ENCODE results near the gene DDX1. TPM values are rescaled to one million over a fixed set of nuclear protein-coding genes. Genes with fewer than 3 reads are reported as not detected.

DDX1 gene
- total RNA-seq, 2 experiments from 2014 or later = 70.2 to 72.1 TPM

DNA sequence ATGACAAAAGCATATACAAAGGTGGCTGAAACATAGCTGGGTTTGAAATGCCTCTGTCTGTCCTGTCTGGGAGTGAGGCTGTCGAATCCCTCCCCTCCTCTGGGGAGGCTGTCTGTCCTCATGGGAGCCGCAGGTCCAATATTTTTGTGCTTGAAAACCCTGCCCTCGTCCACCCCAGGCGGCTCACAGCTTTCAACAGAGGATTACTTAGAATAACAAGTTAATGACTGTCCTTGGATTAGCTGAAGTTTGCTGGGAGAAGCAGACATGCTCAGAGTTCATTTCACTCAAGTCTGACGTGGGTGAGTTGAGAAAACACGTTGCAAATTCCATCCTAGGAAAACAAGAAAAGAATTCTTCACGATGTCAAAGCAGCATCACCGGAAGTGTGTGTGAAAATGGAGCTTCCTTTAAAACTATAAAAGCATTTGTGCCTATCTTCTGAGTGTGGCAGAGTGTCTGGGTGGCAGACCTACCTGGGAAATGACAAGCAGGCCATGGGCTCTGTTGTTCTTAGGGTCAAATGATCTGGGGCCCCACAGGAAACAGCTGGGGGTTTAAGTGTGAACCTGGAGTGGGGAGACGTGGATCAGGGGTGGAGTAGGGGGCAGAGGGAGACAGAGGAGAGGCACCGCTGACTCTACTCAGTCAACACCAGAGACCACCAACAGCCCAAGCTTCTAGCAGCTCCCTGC, 77.1 kb downstream of the DDX1 start:
- no peak overlapping the region for H3K4me3 Mint-ChIP-seq
- H3K9me3 Mint-ChIP-seq (ENCODE audit: insufficient read depth) = no peaks in the 10 kb centered on the region
- ChIA-PET POLR2A (no interaction called here), CTCF (no interaction called here)
- H3K27ac Mint-ChIP-seq = no peak overlapping the region
- no peaks in the 10 kb centered on the region for H3K27me3 Mint-ChIP-seq (ENCODE audit: low read depth)
- ATAC-seq (no peak), DNase-seq (no peak)
- no peaks in the 10 kb centered on the region for H3K36me3 Mint-ChIP-seq (ENCODE audit: low read depth)
- no peaks in the 10 kb centered on the region for H3K4me1 Mint-ChIP-seq (ENCODE audit: low read depth)

DNA sequence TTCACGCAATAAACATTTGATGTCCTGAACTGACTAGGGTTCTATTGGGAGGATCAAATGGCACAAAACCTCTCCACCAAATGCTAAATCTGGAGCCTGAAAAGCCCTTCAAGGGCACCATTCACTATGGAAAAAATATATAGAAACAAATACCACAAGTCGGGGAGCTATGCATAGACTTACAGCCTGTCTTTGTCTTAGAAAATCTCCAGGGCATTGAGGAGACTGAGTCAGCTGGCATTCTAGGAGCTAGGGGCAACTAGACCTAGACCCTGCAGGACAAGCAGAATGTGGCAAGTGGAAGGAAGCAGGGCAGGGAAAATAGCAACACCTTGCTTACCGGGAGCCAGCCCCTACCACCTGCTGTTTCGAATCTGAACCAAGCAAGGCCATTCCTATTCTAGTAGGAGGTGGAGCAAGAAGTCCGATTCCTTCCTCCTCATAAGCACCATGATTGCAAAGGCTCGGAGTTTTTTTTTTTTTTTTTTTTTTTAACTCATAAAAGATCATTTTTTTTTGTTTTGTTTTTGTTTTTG, 77.8 kb downstream of the DDX1 start:
- ATAC-seq (no peak), DNase-seq (no peak)
- CTCF ChIA-PET = no interaction called here
- no peak overlapping the region for H3K27ac Mint-ChIP-seq
- H3K36me3 Mint-ChIP-seq (ENCODE audit: low read depth) = no peaks in the 10 kb centered on the region
- H3K4me1 Mint-ChIP-seq (ENCODE audit: low read depth) = no peaks in the 10 kb centered on the region
- POLR2A ChIA-PET = no interaction called here
- H3K4me3 Mint-ChIP-seq = no peak overlapping the region
- no peaks in the 10 kb centered on the region for H3K27me3 Mint-ChIP-seq (ENCODE audit: low read depth)
- no peaks in the 10 kb centered on the region for H3K9me3 Mint-ChIP-seq (ENCODE audit: insufficient read depth)

DNA sequence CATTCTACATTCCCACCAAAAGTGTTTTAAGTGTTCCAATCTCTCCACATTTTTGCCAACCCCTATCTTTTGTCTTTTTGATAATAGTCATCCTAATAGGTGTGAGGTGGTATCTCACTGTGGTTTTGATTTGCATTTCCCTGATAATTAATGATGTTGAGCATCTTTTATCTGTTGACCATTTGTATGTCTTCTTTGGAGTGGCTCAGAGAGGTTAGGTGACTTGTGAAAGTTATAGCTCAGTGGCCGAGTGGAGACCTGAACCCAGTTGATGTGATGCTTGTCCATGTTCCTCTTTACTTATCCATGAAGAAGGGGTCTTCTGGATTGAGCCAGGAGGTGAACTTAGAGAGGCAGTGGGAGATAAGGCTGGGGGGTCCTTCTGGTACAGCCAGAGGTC, 78.8 kb downstream of the DDX1 start:
- Mint-ChIP-seq H3K27ac (no peak overlapping the region), H3K36me3 (ENCODE audit: low read depth) (no peaks in the 10 kb centered on the region), H3K4me1 (ENCODE audit: low read depth) (no peaks in the 10 kb centered on the region), H3K4me3 (no peak overlapping the region), H3K9me3 (ENCODE audit: insufficient read depth) (no peaks in the 10 kb centered on the region), H3K27me3 (ENCODE audit: low read depth) (no peaks in the 10 kb centered on the region)
- CTCF ChIA-PET = no interaction called here
- ATAC-seq (no peak), DNase-seq (no peak)
- POLR2A ChIA-PET = no interaction called here

DNA sequence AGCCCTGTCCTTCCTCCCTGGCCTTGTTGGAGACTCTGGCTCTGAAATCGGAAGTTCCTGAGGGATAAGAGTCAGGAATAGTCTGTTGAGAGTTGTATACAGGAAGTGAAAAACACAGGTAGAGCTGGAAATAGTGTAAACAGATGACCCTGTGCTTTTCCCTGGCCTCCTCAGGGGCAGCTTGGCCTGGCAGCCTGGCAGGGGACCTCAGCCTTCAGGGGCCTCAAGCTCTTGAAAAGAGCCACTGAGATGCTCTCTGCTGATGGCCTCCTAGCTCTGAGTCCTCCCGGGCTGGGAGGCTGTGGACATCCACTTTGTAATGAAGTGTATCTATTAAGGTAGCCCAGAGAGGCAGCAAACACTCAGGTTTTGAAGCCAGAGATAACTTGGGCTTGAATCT, 79.3 kb downstream of the DDX1 start:
- no peak overlapping the region for H3K4me3 Mint-ChIP-seq
- ATAC-seq (no peak), DNase-seq (no peak)
- H3K27ac Mint-ChIP-seq = no peak overlapping the region
- ChIA-PET POLR2A (no interaction called here), CTCF (no interaction called here)
- H3K27me3 Mint-ChIP-seq (ENCODE audit: low read depth) = no peaks in the 10 kb centered on the region
- H3K4me1 Mint-ChIP-seq (ENCODE audit: low read depth) = no peaks in the 10 kb centered on the region
- no peaks in the 10 kb centered on the region for H3K36me3 Mint-ChIP-seq (ENCODE audit: low read depth)
- H3K9me3 Mint-ChIP-seq (ENCODE audit: insufficient read depth) = no peaks in the 10 kb centered on the region

DNA sequence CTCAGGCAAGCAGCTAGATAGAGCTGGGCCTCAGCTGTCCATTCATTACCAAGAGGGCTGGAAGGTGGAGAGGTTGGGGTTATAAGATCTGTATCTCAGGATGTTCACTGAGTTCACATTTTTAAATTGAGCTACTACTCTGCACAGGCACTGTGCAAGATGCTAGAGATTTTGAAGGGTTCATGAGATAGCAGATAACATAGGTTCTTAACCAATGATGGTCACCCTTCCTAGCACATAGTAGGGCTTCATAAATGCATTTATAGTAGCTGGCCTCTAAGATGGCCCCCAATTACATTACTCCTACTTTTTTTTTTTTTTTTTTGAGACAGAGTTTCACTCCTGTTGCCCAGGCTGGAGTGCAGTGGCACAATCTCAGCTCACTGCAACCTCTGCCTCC, 79.7 kb downstream of the DDX1 start:
- ATAC-seq = no peak
- no peaks in the 10 kb centered on the region for H3K9me3 Mint-ChIP-seq (ENCODE audit: insufficient read depth)
- ChIA-PET POLR2A (no interaction called here), CTCF (no interaction called here)
- no peaks in the 10 kb centered on the region for H3K36me3 Mint-ChIP-seq (ENCODE audit: low read depth)
- H3K4me1 Mint-ChIP-seq (ENCODE audit: low read depth) = no peaks in the 10 kb centered on the region
- H3K27me3 Mint-ChIP-seq (ENCODE audit: low read depth) = no peaks in the 10 kb centered on the region
- no peak for DNase-seq
- H3K4me3 Mint-ChIP-seq = no peak overlapping the region
- no peak overlapping the region for H3K27ac Mint-ChIP-seq

DNA sequence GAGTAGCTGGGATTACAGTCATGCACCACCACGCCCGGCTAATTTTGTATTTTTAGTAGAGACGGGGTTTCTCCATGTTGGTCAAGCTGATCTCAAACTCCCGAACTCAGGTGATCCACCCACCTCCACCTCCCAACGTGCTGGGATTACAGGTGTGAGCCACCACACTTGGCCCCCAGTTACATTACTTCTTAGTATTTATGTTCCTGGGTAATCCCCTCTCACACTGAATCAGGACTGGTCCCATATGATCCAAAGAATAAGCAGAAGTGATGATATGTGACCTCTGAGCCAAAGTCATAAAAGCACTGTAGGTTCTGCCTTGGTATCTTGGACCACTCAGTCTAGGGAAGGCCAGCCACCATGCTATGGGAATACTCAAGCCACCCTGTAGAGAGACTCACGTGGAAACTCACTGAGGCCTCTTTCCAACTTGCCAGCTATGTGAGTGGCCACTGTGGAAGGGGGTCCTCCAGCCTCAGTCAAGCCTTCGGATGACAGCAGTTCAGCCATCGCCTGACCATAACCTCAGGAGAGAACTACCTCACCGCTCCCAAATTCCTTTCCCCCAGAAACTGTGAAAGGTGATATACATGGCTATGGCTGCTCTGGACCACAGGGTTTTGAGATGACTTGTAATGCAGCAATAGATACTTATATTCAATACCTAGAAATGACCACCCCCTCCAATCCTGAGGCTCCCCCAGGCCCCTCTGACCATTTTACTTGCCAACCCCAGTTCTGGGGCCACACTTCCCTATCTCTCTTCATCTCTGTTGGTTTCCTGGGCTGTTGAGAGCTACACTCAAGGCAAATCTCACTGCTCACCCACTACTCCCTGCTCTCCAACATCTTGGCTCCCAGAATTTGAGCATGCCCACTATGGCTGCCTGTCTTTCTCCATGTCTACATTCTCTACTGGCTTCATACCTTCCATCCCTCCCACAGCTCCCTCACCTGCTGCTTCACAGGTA, 80.5 kb downstream of the DDX1 start:
- no peak for ATAC-seq
- no peaks in the 10 kb centered on the region for H3K36me3 Mint-ChIP-seq (ENCODE audit: low read depth)

DNA sequence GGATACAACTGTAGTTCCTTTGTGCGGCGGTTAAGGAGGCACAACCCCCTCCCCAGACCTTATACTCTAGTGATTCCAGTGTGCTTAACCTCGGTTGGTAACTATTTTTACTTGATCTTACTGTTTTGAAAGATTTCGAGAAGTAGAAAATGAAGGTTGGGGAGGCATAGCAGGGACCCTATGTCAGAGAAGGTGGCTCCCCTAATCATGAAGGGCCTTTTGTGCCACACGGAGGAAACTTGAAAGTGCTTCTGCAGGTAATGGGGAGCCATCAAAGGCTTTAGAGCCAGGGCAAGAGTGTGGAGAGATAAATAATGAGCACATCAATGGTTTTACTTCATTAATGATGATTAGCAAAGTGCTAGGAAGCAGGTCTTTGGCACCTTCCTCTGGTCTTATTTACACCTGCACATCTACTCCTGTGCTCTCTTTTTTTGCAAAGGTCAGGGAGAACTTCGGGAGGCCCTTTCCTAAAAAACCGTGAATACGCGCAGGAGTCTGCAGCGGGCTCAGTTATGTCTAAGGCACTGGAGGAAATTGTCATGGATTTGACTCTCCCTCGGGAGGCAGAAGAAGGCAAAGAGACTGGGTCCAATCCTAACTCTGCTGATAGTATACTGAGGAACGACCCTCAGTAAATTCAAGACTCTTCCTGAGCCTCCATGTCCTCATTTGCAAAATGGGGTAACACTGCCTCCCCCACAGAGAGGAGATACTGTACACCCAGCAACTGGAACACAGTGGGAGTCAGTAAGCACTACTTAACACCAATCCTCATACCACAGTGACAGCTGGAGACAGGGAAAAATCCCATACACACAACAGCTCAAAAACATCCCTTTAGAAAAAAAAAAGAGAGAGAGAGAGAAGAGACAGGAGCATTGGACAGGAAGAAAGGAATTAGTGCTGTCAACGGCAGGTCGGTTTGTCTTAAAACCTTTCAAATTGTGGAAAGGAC, 81.6 kb downstream of the DDX1 start:
- Mint-ChIP-seq H3K9me3 (ENCODE audit: insufficient read depth) (no peaks in the 10 kb centered on the region), H3K4me3 (no peak overlapping the region), H3K36me3 (ENCODE audit: low read depth) (no peaks in the 10 kb centered on the region), H3K27ac (no peak overlapping the region), H3K27me3 (ENCODE audit: low read depth) (no peaks in the 10 kb centered on the region), H3K4me1 (ENCODE audit: low read depth) (no peaks in the 10 kb centered on the region)
- no peak for DNase-seq
- CTCF ChIA-PET = no interaction called here
- POLR2A ChIA-PET = no interaction called here
- ATAC-seq = no peak

More for the DNA sequence above, 80.5 kb downstream of the DDX1 start:
- CTCF ChIA-PET = no interaction called here
- Mint-ChIP-seq H3K4me1 (ENCODE audit: low read depth) (no peaks in the 10 kb centered on the region), H3K9me3 (ENCODE audit: insufficient read depth) (no peaks in the 10 kb centered on the region), H3K4me3 (no peak overlapping the region), H3K27ac (no peak overlapping the region), H3K27me3 (ENCODE audit: low read depth) (no peaks in the 10 kb centered on the region)
- DNase-seq = no peak
- POLR2A ChIA-PET = no interaction called here

DNA sequence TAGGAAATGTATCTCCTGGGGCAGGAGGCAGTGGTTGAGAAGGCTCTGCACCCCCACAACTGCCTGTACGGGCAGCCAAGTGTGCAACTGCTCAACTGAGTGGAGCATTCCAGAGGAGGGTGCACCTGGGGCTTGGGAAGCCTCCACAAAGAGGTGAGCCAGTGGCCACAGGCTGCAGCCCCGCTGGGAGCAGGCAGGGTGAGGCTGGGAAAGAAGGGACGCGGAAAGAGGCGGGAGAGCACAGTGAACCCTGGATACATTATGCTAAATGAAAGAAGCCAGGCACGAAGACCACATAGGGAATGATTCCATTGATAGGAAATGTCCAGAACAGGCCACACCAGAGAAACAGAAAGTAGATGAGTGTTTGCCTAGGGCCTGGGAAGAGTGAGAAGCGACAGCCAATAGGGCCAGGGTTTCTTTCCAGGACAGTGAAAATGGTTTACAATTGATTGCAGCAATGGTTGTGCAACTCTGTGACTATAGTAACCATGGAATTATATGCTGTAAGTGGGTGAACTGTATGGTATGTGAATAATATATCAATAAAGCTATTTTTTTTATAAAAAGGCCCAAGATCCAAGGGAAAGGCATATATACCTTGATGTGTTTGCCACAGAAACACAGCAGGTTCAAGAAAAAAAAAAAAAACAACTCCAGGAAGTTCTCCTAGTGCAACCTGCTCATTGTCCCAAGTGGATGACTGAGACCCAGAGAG, 82.4 kb downstream of the DDX1 start:
- H3K4me1 Mint-ChIP-seq (ENCODE audit: low read depth) = no peaks in the 10 kb centered on the region
- ATAC-seq (no peak), DNase-seq (no peak)
- no peak overlapping the region for H3K4me3 Mint-ChIP-seq
- H3K27ac Mint-ChIP-seq = no peak overlapping the region
- ChIA-PET POLR2A (no interaction called here), CTCF (no interaction called here)
- no peaks in the 10 kb centered on the region for H3K27me3 Mint-ChIP-seq (ENCODE audit: low read depth)
- no peaks in the 10 kb centered on the region for H3K9me3 Mint-ChIP-seq (ENCODE audit: insufficient read depth)
- H3K36me3 Mint-ChIP-seq (ENCODE audit: low read depth) = no peaks in the 10 kb centered on the region

DNA sequence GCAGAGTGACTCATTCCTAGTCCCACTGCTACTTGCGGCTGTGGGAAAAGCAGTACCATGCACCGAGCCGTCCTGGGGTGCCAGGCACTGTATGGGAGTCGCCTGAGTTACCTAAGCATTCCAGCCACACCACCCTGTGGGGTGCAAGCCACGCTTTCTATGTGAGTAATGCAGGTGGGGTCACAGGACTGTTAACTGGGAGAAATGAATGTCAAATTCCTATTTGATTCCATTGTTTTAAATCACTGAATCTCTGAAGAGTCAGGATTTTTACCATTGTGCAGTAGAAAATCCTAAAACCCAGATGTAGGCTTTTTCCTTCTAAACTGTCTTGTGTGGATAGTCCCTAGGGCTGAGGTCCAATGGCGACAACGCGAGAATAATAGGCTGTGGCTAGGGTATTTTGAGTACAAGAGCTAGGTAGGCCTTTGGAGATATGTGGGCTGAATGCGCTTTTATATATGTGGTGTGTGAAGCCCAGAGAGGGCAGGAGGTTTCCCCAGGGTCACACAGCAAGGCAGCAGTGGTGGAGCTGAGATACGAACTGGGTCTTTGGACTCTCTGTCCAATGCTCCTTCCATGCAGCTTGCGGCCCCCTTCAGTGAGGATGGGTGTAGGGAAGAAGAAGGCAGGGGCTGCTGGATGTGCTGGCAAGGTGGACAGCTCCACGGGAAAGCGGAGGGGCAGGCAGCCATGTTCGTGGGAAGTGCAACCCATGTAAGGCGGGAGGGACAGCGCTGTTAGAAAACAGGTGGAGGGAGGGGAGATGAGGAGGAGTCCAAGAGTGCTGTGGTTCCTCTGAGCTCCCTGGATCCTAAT, 83.2 kb downstream of the DDX1 start:
- H3K27ac Mint-ChIP-seq = no peak overlapping the region
- H3K4me1 Mint-ChIP-seq (ENCODE audit: low read depth) = no peaks in the 10 kb centered on the region
- no peaks in the 10 kb centered on the region for H3K27me3 Mint-ChIP-seq (ENCODE audit: low read depth)
- ChIA-PET POLR2A (no interaction called here), CTCF (no interaction called here)
- no peaks in the 10 kb centered on the region for H3K9me3 Mint-ChIP-seq (ENCODE audit: insufficient read depth)
- H3K4me3 Mint-ChIP-seq = no peak overlapping the region
- no peaks in the 10 kb centered on the region for H3K36me3 Mint-ChIP-seq (ENCODE audit: low read depth)
- ATAC-seq (no peak), DNase-seq (no peak)

DNA sequence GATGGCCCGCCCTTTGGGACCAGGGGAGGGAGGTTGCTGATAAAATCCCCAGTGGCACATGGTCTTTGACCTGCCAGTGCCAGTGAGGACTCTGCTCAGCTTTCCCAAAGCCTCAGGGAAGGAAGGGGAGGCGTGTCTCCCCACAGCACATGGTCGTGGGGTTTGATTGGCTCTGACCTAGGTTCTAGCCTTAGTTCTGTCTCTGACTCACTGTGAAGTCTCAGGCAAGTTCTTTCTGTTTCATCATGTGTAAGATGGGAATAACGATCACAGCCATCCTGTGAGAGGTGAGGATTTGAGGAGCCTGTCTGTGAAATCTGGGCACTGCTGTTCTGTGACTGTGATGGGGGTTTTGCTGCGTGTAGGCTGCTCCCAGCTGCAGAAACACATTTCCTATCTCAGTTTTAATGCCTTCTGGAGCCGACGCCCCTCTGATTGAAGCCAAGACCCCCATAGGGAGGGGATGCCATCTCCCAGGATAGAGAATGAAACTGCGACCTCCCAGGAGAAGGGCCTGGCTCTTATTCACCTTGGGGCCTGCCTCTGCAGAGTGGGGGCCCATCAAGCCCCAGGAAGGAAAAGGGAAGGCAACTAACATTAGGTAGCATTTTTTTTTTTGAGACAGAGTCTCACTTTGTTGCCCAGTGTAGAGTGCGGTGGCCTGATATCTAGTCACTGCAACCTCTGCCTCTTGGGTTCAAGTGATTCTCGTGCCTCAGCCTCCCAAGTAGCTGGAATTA, 84.0 kb downstream of the DDX1 start:
- ChIA-PET POLR2A (no interaction called here), CTCF (no interaction called here)
- Mint-ChIP-seq H3K27me3 (ENCODE audit: low read depth) (no peaks in the 10 kb centered on the region), H3K9me3 (ENCODE audit: insufficient read depth) (no peaks in the 10 kb centered on the region), H3K4me1 (ENCODE audit: low read depth) (no peaks in the 10 kb centered on the region), H3K36me3 (ENCODE audit: low read depth) (no peaks in the 10 kb centered on the region), H3K4me3 (no peak overlapping the region), H3K27ac (no peak overlapping the region)
- ATAC-seq = no peak
- DNase-seq = no peak
